Activated CD4-positive, alpha-beta T cell treated with anti-CD3 and anti-CD28 coated beads, Interleukin-2, Interleukin-6, amounts not matched to agents 100 ng/mL and 50 ng/mL, durations not matched to agents 16 hours and 8 hours (primary cell): Measurements from ENCODE around the gene IFT88.

Experiments used
- DNase-seq: peaks from one replicate; pipeline ENCODE4 v3.0.0-alpha.2; 2020

IFT88 gene

GRCh38 chr13:20565115-20565736 is 1.7 kb upstream of the IFT88 start:
- DNase-seq, result peak; percentile 48

- DNase-seq, result no peak
Observed at GRCh38 chr13:20566468-20566897, 474 bp upstream of the IFT88 start.

- no peak for DNase-seq
Observed at GRCh38 chr13:20567881-20568528, 1.0 kb downstream of the IFT88 start.

- DNase-seq, result no peak
Observed at GRCh38 chr13:20570517-20570916, 3.6 kb downstream of the IFT88 start.

GRCh38 chr13:20571676-20572075 is 4.7 kb downstream of the IFT88 start:
- peak; percentile 19 for DNase-seq

- DNase-seq, result no peak
Observed at GRCh38 chr13:20573186-20573585, 6.2 kb downstream of the IFT88 start.

GRCh38 chr13:20573636-20574035 is 6.7 kb downstream of the IFT88 start:
- no peak for DNase-seq

GRCh38 chr13:20579191-20579590 is 12.2 kb downstream of the IFT88 start:
- DNase-seq, result no peak

GRCh38 chr13:20580257-20580656 is 13.3 kb downstream of the IFT88 start:
- DNase-seq, result no peak

GRCh38 chr13:20582026-20582425 is 15.1 kb downstream of the IFT88 start:
- DNase-seq, result no peak

GRCh38 chr13:20583803-20584293 is 16.9 kb downstream of the IFT88 start:
- no peak for DNase-seq

- no peak for DNase-seq
Observed at GRCh38 chr13:20585371-20585770, 18.4 kb downstream of the IFT88 start.

GRCh38 chr13:20588529-20589110 is 21.7 kb downstream of the IFT88 start:
- DNase-seq, result no peak

- no peak for DNase-seq
Observed at GRCh38 chr13:20590561-20590960, 23.6 kb downstream of the IFT88 start.

GRCh38 chr13:20592606-20593005 is 25.6 kb downstream of the IFT88 start:
- DNase-seq, result no peak

GRCh38 chr13:20594280-20594679 is 27.3 kb downstream of the IFT88 start:
- no peak for DNase-seq

GRCh38 chr13:20607015-20607414 is 40.1 kb downstream of the IFT88 start:
- no peak for DNase-seq

- DNase-seq, result no peak
Observed at GRCh38 chr13:20608438-20609020, 41.6 kb downstream of the IFT88 start.

GRCh38 chr13:20609145-20609544 is 42.2 kb downstream of the IFT88 start:
- DNase-seq, result no peak

GRCh38 chr13:20610006-20610405 is 43.0 kb downstream of the IFT88 start:
- no peak for DNase-seq

- no peak for DNase-seq
Observed at GRCh38 chr13:20616059-20616797, 49.3 kb downstream of the IFT88 start.

- DNase-seq, result no peak
Observed at GRCh38 chr13:20623000-20623399, 56.0 kb downstream of the IFT88 start.

GRCh38 chr13:20624213-20624612 is 57.3 kb downstream of the IFT88 start:
- no peak for DNase-seq
